GM21723 (cell line): ENCODE measurements around the gene GALNT12.
A peak's percentile ranks its signal among the peaks of the same experiment; 100 is the strongest.

Experiments
- ATAC-seq: cut with Tn5 transposase; IDR thresholded peaks from one replicate; pipeline ENCODE4 v1.9.1; 2021; ENCODE audit warnings: mild to moderate bottlenecking, moderate library complexity; ENCODE audit not compliant: unreplicated experiment

The GALNT12 gene, protein sequence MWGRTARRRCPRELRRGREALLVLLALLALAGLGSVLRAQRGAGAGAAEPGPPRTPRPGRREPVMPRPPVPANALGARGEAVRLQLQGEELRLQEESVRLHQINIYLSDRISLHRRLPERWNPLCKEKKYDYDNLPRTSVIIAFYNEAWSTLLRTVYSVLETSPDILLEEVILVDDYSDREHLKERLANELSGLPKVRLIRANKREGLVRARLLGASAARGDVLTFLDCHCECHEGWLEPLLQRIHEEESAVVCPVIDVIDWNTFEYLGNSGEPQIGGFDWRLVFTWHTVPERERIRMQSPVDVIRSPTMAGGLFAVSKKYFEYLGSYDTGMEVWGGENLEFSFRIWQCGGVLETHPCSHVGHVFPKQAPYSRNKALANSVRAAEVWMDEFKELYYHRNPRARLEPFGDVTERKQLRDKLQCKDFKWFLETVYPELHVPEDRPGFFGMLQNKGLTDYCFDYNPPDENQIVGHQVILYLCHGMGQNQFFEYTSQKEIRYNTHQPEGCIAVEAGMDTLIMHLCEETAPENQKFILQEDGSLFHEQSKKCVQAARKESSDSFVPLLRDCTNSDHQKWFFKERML

GRCh38 chr9:98807070-98807813 is at the start of gene GALNT12:
Gene GALNT12 (plus strand): TSS chr9:98807670. CDS start chr9:98807699, 29 bp downstream.
- peak; percentile 74 for ATAC-seq

DNA sequence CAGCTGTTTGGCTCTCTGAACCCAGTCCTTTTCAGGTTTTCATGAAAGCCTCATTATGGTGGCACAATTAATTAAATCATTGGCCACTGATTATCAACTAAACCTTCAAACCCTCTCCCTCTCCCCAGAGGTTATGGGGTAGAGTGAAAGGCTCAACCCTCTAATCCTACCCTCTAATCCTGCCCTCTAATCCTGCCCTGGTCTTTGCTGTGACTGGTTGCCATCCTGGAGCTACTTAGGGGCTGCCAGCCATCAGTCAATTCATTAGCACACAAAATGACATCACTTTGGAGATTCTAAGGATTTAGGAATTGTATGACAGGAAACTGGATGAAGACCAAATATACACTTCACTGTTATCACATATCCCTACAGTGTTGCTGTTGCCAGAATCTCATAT is 47.2 kb upstream of the GALNT12 start:
- no peak for ATAC-seq

GRCh38 chr9:98763986-98764745 is 43.3 kb upstream of the GALNT12 start:
- ATAC-seq = no peak

- no peak for ATAC-seq
These were observed 42.2 kb upstream of the GALNT12 start for GRCh38 chr9:98765256-98765655.

DNA sequence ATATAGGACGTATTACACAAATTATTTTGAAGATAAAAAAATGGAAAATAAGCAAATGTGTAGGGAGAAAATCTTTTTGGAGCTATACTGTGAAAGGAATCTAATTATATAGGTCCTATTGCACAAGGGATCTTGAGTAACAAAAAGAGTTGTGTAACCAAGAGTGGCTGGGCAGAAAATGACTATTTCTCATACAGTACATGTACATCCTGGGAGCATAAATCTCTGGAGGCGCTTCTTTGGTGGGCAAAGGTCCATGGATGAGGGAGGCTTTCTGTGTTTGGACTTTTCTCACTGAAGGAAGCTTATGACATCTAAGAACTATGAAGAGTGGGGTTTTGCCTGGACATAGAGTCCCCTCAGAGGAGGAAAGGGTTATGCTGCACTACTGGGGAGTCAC is 40.9 kb upstream of the GALNT12 start:
- no peak for ATAC-seq

GRCh38 chr9:98767196-98767595 is 40.3 kb upstream of the GALNT12 start:
- ATAC-seq = no peak

- no peak for ATAC-seq
These were observed 39.6 kb upstream of the GALNT12 start for GRCh38 chr9:98767915-98768314.

- ATAC-seq = no peak
These were observed 39.1 kb upstream of the GALNT12 start for GRCh38 chr9:98768344-98768743.

GRCh38 chr9:98770717-98771116 is 36.8 kb upstream of the GALNT12 start:
- no peak for ATAC-seq

GRCh38 chr9:98771209-98771874 is 36.1 kb upstream of the GALNT12 start:
- no peak for ATAC-seq

GRCh38 chr9:98772364-98773155 is 34.9 kb upstream of the GALNT12 start:
- no peak for ATAC-seq

- ATAC-seq = no peak
These were observed 33.7 kb upstream of the GALNT12 start for GRCh38 chr9:98773721-98774120.

DNA sequence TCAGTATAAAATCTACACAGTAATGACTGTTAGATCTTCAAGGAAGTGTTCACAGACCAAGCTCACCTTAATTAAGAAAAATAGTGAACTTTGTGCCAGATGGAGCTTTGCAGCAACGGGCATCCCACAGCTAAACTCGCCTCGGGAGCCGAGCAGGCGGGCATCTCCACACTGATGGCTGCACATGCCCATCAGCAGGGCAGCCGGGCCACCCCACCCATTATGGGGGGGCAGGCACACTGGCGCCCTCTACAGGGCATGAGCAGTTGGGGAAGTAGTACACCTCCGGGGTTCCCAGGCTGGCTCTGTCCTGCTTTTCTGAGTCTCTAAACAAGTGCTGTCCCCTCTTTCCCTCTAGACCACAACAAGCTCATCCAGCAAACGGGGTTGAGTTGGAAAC is 32.7 kb upstream of the GALNT12 start:
- ATAC-seq = no peak

DNA sequence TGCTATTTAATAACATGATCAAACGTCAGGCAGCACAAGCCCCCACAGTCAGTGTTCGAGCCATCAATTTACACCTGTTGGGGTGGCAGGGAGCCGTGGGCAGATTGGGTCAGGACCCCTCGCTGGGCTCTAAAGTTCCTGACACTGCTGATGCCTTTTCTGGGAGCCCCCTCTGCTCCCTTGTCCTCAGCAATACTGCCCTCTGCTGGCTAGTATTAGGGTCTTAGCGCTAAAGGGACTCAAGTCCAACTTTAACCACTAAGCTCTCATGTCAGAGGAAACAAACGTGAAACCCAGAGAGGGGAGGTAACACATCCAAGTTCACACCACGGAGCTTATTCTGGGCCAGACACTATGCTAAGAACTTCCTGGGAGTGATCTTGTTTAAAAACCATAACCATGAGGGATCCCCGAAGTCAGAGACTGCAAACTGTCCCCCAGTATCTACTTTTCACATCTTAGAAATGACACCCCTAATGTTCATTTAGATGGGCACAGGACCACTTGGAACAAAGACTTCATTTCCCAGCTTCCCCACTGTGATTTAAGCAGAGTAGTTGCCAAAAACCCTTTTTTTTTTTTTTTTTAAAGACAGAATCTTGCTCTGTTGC is 31.5 kb upstream of the GALNT12 start:
- no peak for ATAC-seq

DNA sequence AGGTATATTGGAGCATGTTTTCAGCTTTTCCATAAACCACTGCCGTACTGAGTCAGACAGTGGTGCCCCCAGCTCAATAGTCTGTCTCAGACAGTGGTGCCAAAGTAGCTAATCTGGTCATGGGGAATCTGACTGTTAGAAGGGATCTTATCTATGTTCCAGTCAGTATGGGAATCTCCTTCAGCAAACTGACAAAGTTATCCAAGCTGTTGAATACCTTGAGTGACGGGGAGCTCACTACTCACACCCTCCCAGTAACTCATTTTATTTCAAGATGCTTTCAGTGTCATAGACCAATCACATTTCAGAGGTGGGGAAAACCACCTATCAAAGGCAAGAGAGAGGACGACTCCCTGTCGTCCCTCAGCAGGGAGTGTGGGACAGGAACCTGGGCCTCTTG is 29.9 kb upstream of the GALNT12 start:
- ATAC-seq = no peak

DNA sequence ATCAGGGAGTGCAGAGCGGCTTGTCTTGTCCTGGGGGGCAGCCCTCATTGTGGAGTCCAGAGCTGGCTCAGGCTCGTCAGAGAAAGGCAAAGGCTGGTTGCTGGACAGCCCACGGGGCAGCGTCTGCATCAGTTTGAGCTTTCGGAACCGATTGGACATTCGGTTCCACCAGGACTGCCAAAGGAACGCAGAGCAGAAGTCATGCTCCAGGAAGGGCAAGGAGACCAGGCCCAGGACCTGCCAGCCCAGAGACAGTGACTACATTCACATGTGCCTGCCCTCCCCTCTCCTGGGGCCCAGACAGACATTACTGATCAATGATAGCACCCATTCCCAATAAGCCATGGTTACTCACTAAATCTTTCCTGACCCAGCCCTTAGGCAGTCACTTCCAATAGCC is 29.2 kb upstream of the GALNT12 start:
- ATAC-seq = no peak

- ATAC-seq = no peak
These were observed 28.5 kb upstream of the GALNT12 start for GRCh38 chr9:98778711-98779530.

GRCh38 chr9:98780059-98780749 is 27.3 kb upstream of the GALNT12 start:
- no peak for ATAC-seq
